Heart left ventricle (tissue), 13 donors: ENCODE data around the gene ACAA2.

Experiments used
- CTCF ChIP-seq, 12 donors: fragments of 200-600 bp; sonication (generic) in 4 of 12; IDR thresholded peaks; one replicate each; pipeline versions ENCODE4 v1.5.0 to v1.8.0; 2018 to 2022; ENCODE audit warnings: antibody characterized with exemption in 12 of 12, mild to moderate bottlenecking in 5 of 12
- POLR2A ChIP-seq, 2 donors: fragments of 450-650 bp; IDR thresholded peaks; one replicate each; pipeline ENCODE4 v1.6.1; 2017; ENCODE audit warnings: antibody characterized with exemption in 2 of 2, mild to moderate bottlenecking in 2 of 2, moderate library complexity in 2 of 2
- donor health status: ischemic (EF 13 %, LVEDD 7.1; RV severe dilation, severe dysfunction).
- donor health status: DM: no; HTN: yes; CAD: no.
- donor health status: DM: no; HTN: no; CAD: no.
- donor health status: ischemic (EF 25% LVEDD 6.9; RV normal size, moderate dysfunction).
- donor health status: ischemic (EF 25% LVEDD 5.7; RV mildly dilated, moderate dysfunction).
- donor health status: ischemic (EF 35%, LVEDD 5.7; RV mildly dilated, moderate dysfunction).
- donor health status: nonischemic (EF 11% LVEDD 7.7; RV severe dilation, severe dysfunction).
- donor health status: DM: yes; HTN: yes; CAD: no.
- donor health status: PGD.
- donor health status: ischemic (EF 29% LVEDD 5.4; RV normal size, mild dysfunction).
- donor health status: nonischemic (EF 23%, LVEDD 6.1; RV moderate dilation, normal function).

DNA sequence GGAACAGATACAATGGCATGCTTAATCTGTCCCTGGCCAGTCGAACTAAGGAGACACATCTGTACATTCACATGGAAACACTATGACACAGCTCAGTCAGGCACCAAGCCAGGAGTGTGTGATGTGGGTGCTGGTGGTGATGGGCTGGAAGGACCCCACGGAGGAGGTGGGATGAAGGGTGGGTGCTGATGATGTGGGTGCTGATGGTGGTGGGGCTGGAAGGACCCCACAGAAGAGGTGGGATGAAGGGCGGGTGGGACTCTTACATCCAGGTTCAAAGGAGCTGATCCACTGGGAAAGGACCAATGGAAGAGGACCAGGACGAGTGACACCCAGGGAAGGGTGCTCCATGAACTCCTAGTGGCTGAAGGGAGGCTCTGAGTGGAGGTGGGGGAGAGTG is 34.8 kb upstream of the ACAA2 start:
- no peak for TF ChIP-seq CTCF (IDR thresholded peaks at IDR 0.05)
- no peak for TF ChIP-seq POLR2A (IDR thresholded peaks at IDR 0.05)
